Esophagus squamous epithelium (tissue), 4 donors: ENCODE measurements around the gene SPC24.

ENCODE experiments used
- POLR2A ChIP-seq, 4 donors: fragments of 450-650 bp; IDR thresholded peaks; one replicate each; pipeline ENCODE4 v1.6.1; 2017; ENCODE audit warnings: antibody characterized with exemption in 4 of 4, mild to moderate bottlenecking in 4 of 4, moderate library complexity in 3 of 4
- TF ChIP-seq, protein P1 (sequence below), 6 experiments: fragments of 450-650 bp in 4 of 6; fragments of 200-600 bp in 2 of 6; sonication (generic) in 2 of 6; IDR thresholded peaks; one replicate each; pipeline ENCODE4 v1.5.1; 2016 to 2019; ENCODE audit warnings: antibody characterized with exemption in 6 of 6, mild to moderate bottlenecking in 4 of 6, moderate library complexity in 4 of 6

DNA sequence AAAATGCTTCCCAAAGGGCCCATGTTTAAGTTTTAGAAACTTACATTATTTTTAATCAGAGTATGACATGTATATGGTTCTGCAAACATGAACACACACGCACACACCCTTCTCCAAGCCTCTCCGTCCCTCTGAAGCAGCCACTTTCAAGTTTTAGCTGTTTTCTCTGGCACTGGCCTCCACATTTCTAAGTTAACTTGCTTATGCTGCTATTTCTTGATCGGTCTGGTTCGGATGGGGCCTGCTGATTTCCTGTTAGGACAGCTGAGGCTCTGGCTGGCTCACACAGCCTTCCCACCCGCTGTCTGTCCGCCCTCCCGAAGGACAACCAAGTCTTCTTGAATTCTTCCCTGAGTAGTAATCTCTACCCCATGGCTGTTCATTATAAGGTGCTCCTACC is 4.4 kb downstream of the SPC24 start:
- TF ChIP-seq, protein P1, sequence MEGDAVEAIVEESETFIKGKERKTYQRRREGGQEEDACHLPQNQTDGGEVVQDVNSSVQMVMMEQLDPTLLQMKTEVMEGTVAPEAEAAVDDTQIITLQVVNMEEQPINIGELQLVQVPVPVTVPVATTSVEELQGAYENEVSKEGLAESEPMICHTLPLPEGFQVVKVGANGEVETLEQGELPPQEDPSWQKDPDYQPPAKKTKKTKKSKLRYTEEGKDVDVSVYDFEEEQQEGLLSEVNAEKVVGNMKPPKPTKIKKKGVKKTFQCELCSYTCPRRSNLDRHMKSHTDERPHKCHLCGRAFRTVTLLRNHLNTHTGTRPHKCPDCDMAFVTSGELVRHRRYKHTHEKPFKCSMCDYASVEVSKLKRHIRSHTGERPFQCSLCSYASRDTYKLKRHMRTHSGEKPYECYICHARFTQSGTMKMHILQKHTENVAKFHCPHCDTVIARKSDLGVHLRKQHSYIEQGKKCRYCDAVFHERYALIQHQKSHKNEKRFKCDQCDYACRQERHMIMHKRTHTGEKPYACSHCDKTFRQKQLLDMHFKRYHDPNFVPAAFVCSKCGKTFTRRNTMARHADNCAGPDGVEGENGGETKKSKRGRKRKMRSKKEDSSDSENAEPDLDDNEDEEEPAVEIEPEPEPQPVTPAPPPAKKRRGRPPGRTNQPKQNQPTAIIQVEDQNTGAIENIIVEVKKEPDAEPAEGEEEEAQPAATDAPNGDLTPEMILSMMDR (IDR thresholded peaks at IDR 0.05), result no peak
- TF ChIP-seq POLR2A (IDR thresholded peaks at IDR 0.05), result no peak
